Dedifferentiated amniotic fluid mesenchymal stem cell (primary cell): ENCODE data around the gene WDR82.

ENCODE experiments used
- DNase-seq: peaks from one replicate; pipeline ENCODE4 v3.0.0-alpha.2; 2016; ENCODE audit errors: extremely low spot score

WDR82 gene

GRCh38 chr3:52223449-52224408 lies 54.7 kb downstream of the WDR82 start:
- no peak for DNase-seq

- DNase-seq = no peak
Measured at GRCh38 chr3:52222319-52223221, 55.9 kb downstream of the WDR82 start.

- no peak for DNase-seq
Measured at GRCh38 chr3:52221563-52222318, 56.7 kb downstream of the WDR82 start.

GRCh38 chr3:52221141-52221562 lies 57.3 kb downstream of the WDR82 start:
- no peak for DNase-seq

GRCh38 chr3:52220380-52221026 lies 57.9 kb downstream of the WDR82 start:
- DNase-seq = peak; percentile 68

- DNase-seq = no peak
Measured at GRCh38 chr3:52218937-52219650, 59.4 kb downstream of the WDR82 start.

- DNase-seq = no peak
Measured at GRCh38 chr3:52218454-52218853, 60.0 kb downstream of the WDR82 start.

GRCh38 chr3:52218026-52218425 lies 60.4 kb downstream of the WDR82 start:
- no peak for DNase-seq

GRCh38 chr3:52217409-52217805 lies 61.0 kb downstream of the WDR82 start:
- DNase-seq = no peak

GRCh38 chr3:52216585-52217408 lies 61.7 kb downstream of the WDR82 start:
- DNase-seq = peak; percentile 43

GRCh38 chr3:52215351-52215750 lies 63.1 kb downstream of the WDR82 start:
- no peak for DNase-seq

GRCh38 chr3:52213901-52214300 lies 64.5 kb downstream of the WDR82 start:
- no peak for DNase-seq

GRCh38 chr3:52213005-52213404 lies 65.4 kb downstream of the WDR82 start:
- no peak for DNase-seq

- no peak for DNase-seq
Measured at GRCh38 chr3:52211268-52211891, 67.1 kb downstream of the WDR82 start.

- no peak for DNase-seq
Measured at GRCh38 chr3:52210550-52211046, 67.9 kb downstream of the WDR82 start.

GRCh38 chr3:52210037-52210436 lies 68.4 kb downstream of the WDR82 start:
- DNase-seq = no peak

GRCh38 chr3:52208556-52208955 lies 69.9 kb downstream of the WDR82 start:
- no peak for DNase-seq

- DNase-seq = no peak
Measured at GRCh38 chr3:52205727-52206372, 72.6 kb downstream of the WDR82 start.
